NCI-H1436 (cell line): ENCODE data around the gene HDHD3.

ENCODE experiments used
- DNase-seq: peaks from one replicate; lab custom pipeline; 2025; lab: John Stamatoyannopoulos, UW

HDHD3 gene

GRCh38 chr9:113328045-113328782 lies 48.6 kb downstream of the HDHD3 start:
- no peak for DNase-seq

GRCh38 chr9:113326230-113326629 lies 50.6 kb downstream of the HDHD3 start:
- no peak for DNase-seq
